DMS 273 (cell line): ENCODE data around the gene KIFAP3.
"Not testable (repeated sequence)": the region's sequence is repeated elsewhere in the genome, so short reads cannot be mapped to it uniquely, and the experiment has no call there.

Experiments
- DNase-seq: peaks from one replicate; lab custom pipeline; 2025; ENCODE audit not compliant: unreplicated experiment; lab: John Stamatoyannopoulos, UW

KIFAP3 gene

DNA sequence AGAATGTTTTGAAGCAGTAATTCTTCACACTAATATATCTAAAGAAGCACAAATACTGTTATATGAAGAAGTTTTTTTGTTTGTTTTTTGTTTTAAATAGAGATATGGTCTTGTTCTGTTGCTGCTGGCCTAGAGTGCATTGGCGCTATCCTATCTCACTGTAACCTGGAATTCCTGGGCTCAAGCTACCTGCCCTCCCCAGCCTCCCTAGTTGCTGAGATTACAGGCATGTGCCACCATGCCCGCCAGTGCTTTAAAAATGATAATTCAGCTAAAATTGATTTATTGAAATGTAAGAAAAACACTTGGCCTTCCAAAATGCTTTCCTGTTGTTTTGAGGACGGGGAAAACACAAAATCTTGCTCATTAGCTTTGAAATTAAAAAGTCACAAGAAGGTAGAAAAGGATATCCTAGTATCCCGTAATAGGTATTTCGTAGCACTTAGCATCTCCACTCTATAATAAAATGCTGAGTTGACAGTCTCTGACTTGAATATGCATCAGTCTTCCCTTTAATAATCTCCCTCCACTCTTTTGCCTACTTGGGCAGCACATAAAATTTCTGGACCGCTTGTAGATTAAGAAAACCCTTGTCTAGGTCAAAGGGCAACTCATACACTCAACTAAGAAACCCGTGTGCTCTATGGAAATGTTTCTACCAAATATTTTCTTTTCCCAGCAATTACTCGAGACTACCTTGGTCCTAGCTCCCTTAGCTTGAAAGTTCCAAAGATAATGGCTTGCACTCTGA is 182.1 kb downstream of the KIFAP3 start:
- no peak for DNase-seq

DNA sequence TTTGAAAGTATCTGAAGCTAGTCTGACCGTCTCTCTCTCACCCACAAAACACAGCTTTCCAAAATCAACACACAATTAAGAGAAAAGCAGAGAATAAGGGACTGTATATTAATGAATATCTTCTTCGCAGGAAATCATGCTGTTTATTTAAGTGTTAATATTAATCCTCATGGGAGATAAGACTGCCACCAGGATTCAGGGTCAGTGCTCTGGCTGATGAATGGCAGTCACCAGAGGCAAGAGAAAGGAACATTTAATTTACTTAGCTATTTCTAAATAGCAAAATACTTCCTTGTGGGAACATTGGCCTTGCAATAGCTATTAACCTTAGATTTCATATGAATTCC is 183.0 kb downstream of the KIFAP3 start:
- no peak for DNase-seq

GRCh38 chr1:169890761-169891538 is 183.5 kb downstream of the KIFAP3 start:
- DNase-seq = no peak

DNA sequence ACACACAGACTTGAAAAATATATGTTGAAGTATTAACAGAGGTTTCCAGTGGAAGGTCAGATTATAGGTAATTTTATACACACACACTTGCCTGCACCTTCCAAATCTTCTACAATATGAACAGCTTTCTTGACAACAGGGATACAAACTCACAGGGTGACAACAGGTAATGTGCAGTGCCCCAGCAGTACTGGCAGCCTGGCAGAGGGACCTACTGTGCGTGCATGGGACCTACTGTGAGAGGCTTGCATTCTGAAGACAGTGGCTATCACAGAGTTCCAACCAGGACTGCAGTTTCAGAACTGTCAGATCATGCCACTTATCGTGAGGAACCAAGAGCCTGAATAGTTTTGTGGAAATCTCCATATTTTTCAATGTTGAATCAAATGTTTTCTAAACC is 184.6 kb downstream of the KIFAP3 start:
- DNase-seq = no peak

DNA sequence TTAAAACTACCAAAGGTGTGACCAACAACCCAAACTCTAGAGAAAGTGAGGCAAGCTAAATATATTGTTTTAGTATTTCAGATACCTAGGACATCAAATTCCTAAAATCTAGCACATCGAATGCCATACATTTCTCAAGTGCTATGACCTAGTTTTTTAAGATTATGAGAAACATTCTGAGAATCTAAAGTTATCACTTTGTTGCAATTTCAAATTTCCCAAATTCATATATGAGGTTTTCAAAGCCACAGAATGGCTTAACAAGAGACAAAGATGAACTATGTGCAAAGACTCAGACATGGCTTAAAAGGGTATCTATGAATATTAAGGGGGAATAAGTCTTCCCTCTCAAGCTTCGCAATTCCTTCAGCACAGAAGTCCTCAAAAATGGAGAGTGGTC is 187.6 kb downstream of the KIFAP3 start:
- no peak for DNase-seq

- DNase-seq = no peak
Measured at GRCh38 chr1:169886422-169886821, 188.1 kb downstream of the KIFAP3 start.

- no peak for DNase-seq
Measured at GRCh38 chr1:169885207-169885606, 189.3 kb downstream of the KIFAP3 start.

DNA sequence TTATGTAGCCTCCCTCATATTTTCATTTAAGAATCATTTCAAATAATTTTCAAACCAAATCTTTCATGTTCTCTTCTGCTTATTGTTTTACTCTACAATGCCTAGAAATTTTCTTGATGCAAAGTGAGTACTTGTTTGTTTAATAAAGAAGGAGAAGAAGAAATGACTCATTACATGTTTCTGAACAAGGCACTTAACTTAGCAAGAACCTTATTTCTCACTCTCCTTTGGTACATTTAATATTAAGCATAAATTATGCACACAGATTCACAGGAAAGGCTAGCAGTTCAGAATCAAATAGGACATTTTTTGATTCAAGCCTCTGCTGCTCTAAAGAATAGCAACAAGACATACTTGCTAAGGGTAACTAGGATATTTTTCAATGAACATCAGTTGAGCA is 189.9 kb downstream of the KIFAP3 start:
- DNase-seq = no peak

GRCh38 chr1:169882039-169882511 is 192.4 kb downstream of the KIFAP3 start:
- no peak for DNase-seq

DNA sequence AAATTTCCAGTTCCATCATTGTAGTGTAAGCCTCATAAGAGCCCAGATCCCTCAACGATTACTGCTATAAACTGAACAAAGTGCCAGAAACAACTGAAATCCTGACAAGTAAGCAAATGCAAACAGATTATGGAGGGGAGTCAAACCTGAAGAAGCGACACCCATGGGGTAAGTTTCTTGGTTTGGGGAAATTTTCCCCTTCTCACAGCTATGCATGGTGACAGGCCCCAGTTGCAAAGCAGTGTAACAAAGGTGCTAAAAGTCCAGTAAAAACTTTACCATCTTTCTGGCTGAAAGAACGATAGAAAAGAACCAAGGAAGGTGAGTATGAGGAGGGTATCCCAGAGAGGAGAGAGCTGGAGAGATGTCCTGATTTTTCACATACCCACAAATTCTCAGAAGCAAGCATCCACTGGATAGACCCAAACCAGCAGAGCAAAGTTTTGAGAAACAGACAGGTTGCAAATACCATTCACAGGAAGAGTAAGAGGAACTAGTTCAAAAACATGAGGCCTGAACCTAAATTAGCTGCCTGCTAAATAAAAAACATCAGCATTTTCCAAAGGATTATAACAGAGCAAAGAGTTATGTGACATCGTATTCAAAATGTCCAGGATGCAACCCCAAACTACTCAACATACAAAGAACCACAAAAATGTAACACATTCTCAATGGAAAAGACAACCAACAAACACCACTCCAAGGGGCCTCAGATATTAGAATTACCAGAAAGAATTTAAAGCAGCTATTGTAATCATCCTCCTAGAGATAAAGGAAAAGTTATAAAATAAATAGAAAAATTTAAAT is 195.3 kb downstream of the KIFAP3 start:
- DNase-seq = no peak

DNA sequence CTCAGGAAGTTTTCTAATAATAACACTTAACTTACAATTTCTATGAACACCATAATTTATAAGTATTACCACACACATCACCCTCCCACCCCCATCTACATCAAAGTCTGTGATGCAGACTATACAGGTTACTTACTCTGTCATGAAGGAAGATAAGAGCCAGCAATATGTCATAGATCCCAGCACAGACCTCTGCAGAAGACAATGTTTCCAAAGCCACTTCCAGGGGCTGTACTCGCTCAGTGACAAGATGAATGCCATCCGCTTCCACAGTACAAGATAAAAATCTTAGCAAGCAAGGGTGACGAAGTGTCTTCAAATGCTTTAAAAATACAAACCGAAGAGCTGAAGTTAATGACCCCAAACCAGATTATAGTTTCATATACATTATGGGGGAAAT is 196.0 kb downstream of the KIFAP3 start:
- DNase-seq = no peak

- DNase-seq = no peak
Measured at GRCh38 chr1:169877800-169878491, 196.5 kb downstream of the KIFAP3 start.

DNA sequence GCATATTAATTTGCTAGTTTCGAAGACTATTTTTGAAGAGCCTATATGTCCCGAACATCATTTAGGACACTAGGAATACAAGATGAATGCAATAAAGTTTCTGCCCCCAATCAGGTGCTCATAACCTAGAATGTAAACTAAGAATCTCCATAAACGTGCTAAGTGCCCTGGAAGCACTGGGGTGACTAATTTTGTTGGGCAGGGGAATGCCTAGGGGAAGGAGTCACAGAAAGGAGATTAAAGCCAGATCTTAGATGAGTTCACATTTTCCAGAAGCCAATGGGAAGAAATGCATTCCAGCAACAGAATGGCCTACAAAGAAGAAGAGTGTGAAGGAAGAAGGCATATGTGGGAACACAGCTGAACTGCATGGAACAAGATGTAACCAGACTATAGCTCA is 200.3 kb downstream of the KIFAP3 start:
- no peak for DNase-seq

DNA sequence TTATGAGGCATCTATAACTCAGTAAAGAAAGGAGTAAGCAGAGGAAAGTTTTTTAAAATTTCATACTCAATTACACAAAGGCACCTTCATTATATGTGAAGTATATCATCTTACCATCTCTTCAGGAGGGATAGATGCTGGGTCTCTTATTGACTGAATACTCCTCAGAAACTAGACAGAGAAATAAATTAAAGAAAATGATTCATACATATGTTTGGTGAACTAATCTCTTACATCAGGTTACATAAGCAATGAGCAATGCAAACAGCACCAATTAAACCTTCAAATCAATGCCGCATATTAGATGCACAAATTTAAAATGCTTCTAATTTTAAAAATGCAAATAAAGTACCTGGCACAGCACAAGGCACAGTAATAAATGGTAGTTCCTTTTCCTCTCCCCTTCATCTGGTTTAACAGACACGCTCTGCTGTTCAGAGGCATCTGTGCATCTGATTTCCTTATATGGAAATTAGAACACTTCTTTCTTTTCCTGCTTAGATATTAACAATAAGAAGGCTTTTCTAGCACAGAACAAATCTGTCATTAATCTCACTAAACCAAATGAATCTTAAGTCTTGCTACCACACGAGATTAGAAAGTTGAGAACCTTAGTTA is 200.8 kb downstream of the KIFAP3 start:
- DNase-seq = no peak

- no peak for DNase-seq
Measured at GRCh38 chr1:169872906-169873305, 201.6 kb downstream of the KIFAP3 start.

GRCh38 chr1:169871988-169872387 is 202.5 kb downstream of the KIFAP3 start:
- DNase-seq = not testable (repeated sequence)
